BLaER1 (cell line): ENCODE results near the gene PLEKHG1.

ENCODE experiments used
- H3K27ac ChIP-seq: shearing (Covaris generic); formaldehyde crosslinking; 2 replicates; pipeline ENCODE4 v1.8.1; 2022
- H3K27me3 ChIP-seq: shearing (Covaris generic); formaldehyde crosslinking; 2 replicates; pipeline ENCODE4 v1.8.1; 2022
- H3K36me3 ChIP-seq: shearing (Covaris generic); formaldehyde crosslinking; 2 replicates; pipeline ENCODE4 v1.8.1; 2022
- H3K4me1 ChIP-seq: shearing (Covaris generic); formaldehyde crosslinking; 2 replicates; pipeline ENCODE4 v1.8.1; 2022
- H3K4me2 ChIP-seq: shearing (Covaris generic); formaldehyde crosslinking; 2 replicates; pipeline ENCODE4 v1.8.1; 2022
- H3K4me3 ChIP-seq: shearing (Covaris generic); formaldehyde crosslinking; 2 replicates; pipeline ENCODE4 v1.8.1; 2022
- H3K9ac ChIP-seq: shearing (Covaris generic); formaldehyde crosslinking; 2 replicates; pipeline ENCODE4 v1.8.1; 2022
- H3K9me3 ChIP-seq: shearing (Covaris generic); formaldehyde crosslinking; 2 replicates; pipeline ENCODE4 v1.8.1; 2022
- H4K20me1 ChIP-seq: shearing (Covaris generic); formaldehyde crosslinking; 2 replicates; pipeline ENCODE4 v1.8.1; 2022
- Cebpa-rat ChIP-seq: shearing (Covaris generic); IDR thresholded peaks from 2 replicates; pipeline ENCODE4 v1.8.1; 2022

Gene PLEKHG1

GRCh38 chr6:150625927-150626326 is 26.2 kb downstream of the PLEKHG1 start:
- peaks cover 12% of the 10 kb centered on the region for H3K9me3 ChIP-seq
- H3K4me3 ChIP-seq = no peak overlapping the region
- H3K4me1 ChIP-seq = peaks cover 24% of the 10 kb centered on the region
- H3K9ac ChIP-seq = no peak overlapping the region
- H3K27me3 ChIP-seq = no peaks in the 10 kb centered on the region
- no peak overlapping the region for H3K27ac ChIP-seq
- H3K36me3 ChIP-seq = no peaks in the 10 kb centered on the region
- no peak for TF ChIP-seq Cebpa-rat
- H3K4me2 ChIP-seq = no peak overlapping the region
- no peaks in the 10 kb centered on the region for H4K20me1 ChIP-seq

GRCh38 chr6:150627154-150627553 is 27.5 kb downstream of the PLEKHG1 start:
- TF ChIP-seq Cebpa-rat = no peak
- no peaks in the 10 kb centered on the region for H4K20me1 ChIP-seq
- peaks cover 12% of the 10 kb centered on the region for H3K9me3 ChIP-seq
- H3K4me1 ChIP-seq = peaks cover 34% of the 10 kb centered on the region
- no peak overlapping the region for H3K27ac ChIP-seq
- H3K27me3 ChIP-seq = no peaks in the 10 kb centered on the region
- no peaks in the 10 kb centered on the region for H3K36me3 ChIP-seq
- no peak overlapping the region for H3K4me3 ChIP-seq
- H3K4me2 ChIP-seq = no peak overlapping the region
- H3K9ac ChIP-seq = no peak overlapping the region

GRCh38 chr6:150627585-150628025 is 27.9 kb downstream of the PLEKHG1 start:
- Histone ChIP-seq H4K20me1 (no peaks in the 10 kb centered on the region), H3K4me1 (peaks cover 34% of the 10 kb centered on the region), H3K4me2 (no peak overlapping the region), H3K9ac (no peak overlapping the region), H3K27ac (no peak overlapping the region), H3K36me3 (no peaks in the 10 kb centered on the region), H3K4me3 (no peak overlapping the region), H3K9me3 (peaks cover 12% of the 10 kb centered on the region), H3K27me3 (no peaks in the 10 kb centered on the region)
- TF ChIP-seq Cebpa-rat = no peak

- no peak overlapping the region for H3K27ac ChIP-seq
- peaks cover 34% of the 10 kb centered on the region for H3K4me1 ChIP-seq
Observed at GRCh38 chr6:150628908-150629307, 29.2 kb downstream of the PLEKHG1 start.

GRCh38 chr6:150631283-150631983 is 31.7 kb downstream of the PLEKHG1 start:
- no peak overlapping the region for H3K4me3 ChIP-seq
- no peaks in the 10 kb centered on the region for H3K27me3 ChIP-seq
- H4K20me1 ChIP-seq = no peaks in the 10 kb centered on the region
- peaks cover 4% of the 10 kb centered on the region for H3K9me3 ChIP-seq
- H3K36me3 ChIP-seq = no peaks in the 10 kb centered on the region
- H3K4me2 ChIP-seq = peak overlapping the region; percentile 60
- TF ChIP-seq Cebpa-rat = no peak
- H3K27ac ChIP-seq = no peak overlapping the region
- H3K9ac ChIP-seq = no peak overlapping the region
- H3K4me1 ChIP-seq = peaks cover 37% of the 10 kb centered on the region

More at GRCh38 chr6:150628908-150629307, 29.2 kb downstream of the PLEKHG1 start:
- no peak for TF ChIP-seq Cebpa-rat
- Histone ChIP-seq H3K27me3 (no peaks in the 10 kb centered on the region), H3K9me3 (peaks cover 12% of the 10 kb centered on the region), H3K4me2 (no peak overlapping the region), H3K4me3 (no peak overlapping the region), H3K9ac (no peak overlapping the region), H4K20me1 (no peaks in the 10 kb centered on the region), H3K36me3 (no peaks in the 10 kb centered on the region)

GRCh38 chr6:150631984-150632642 is 32.4 kb downstream of the PLEKHG1 start:
- Histone ChIP-seq H3K9me3 (no peaks in the 10 kb centered on the region), H3K4me2 (peak overlapping the region; percentile 60), H3K9ac (no peak overlapping the region), H3K36me3 (no peaks in the 10 kb centered on the region), H3K4me3 (no peak overlapping the region), H3K27me3 (no peaks in the 10 kb centered on the region), H3K4me1 (peaks cover 37% of the 10 kb centered on the region), H3K27ac (no peak overlapping the region), H4K20me1 (no peaks in the 10 kb centered on the region)
- no peak for TF ChIP-seq Cebpa-rat

GRCh38 chr6:150632785-150633485 is 33.2 kb downstream of the PLEKHG1 start:
- TF ChIP-seq Cebpa-rat = no peak
- Histone ChIP-seq H3K36me3 (no peaks in the 10 kb centered on the region), H3K27me3 (no peaks in the 10 kb centered on the region), H3K4me3 (no peak overlapping the region), H3K4me1 (peaks cover 37% of the 10 kb centered on the region), H3K9me3 (no peaks in the 10 kb centered on the region), H4K20me1 (no peaks in the 10 kb centered on the region), H3K27ac (no peak overlapping the region), H3K9ac (no peak overlapping the region), H3K4me2 (peak overlapping the region; percentile 60)

- no peaks in the 10 kb centered on the region for H3K9me3 ChIP-seq
- TF ChIP-seq Cebpa-rat = no peak
- H3K4me2 ChIP-seq = peak overlapping the region; percentile 60; the same call in 1 of the 2 replicates
- no peak overlapping the region for H3K27ac ChIP-seq
- H3K9ac ChIP-seq = no peak overlapping the region
- no peaks in the 10 kb centered on the region for H3K36me3 ChIP-seq
- no peaks in the 10 kb centered on the region for H4K20me1 ChIP-seq
- no peak overlapping the region for H3K4me3 ChIP-seq
- no peaks in the 10 kb centered on the region for H3K27me3 ChIP-seq
- peaks cover 37% of the 10 kb centered on the region for H3K4me1 ChIP-seq
Observed at GRCh38 chr6:150633486-150633834, 33.8 kb downstream of the PLEKHG1 start.

GRCh38 chr6:150634176-150634963 is 34.7 kb downstream of the PLEKHG1 start:
- Histone ChIP-seq H3K9ac (no peak overlapping the region), H3K4me3 (no peak overlapping the region), H3K4me1 (peaks cover 37% of the 10 kb centered on the region), H3K27ac (no peak overlapping the region), H3K9me3 (no peaks in the 10 kb centered on the region), H3K36me3 (no peaks in the 10 kb centered on the region), H4K20me1 (no peaks in the 10 kb centered on the region), H3K4me2 (no peak overlapping the region; the same call in 1 of the 2 replicates), H3K27me3 (no peaks in the 10 kb centered on the region)
- TF ChIP-seq Cebpa-rat = no peak
